Measurements from ENCODE around the gene CCNF. TPM values are rescaled to one million over a fixed set of nuclear protein-coding genes. Genes with fewer than 3 reads are reported as not detected.
A peak's percentile ranks its signal among the peaks of the same experiment; 100 is the strongest.

CCNF gene
- total and polyA plus RNA-seq, 9 of the 15 experiments (the other 6 are each of a cell fraction or from before 2014, with no cell fraction given), result 4.1 to 70.1 (median 29.5) TPM

GRCh38 chr16:2497116-2497630 is 67.9 kb downstream of the CCNF start:
- intact Hi-C loops (cut with micrococcal nuclease) (loop anchor here (5.0 kb wide), 1 partner anchor 300 kb away; the partner anchor contains the start of gene CASKIN1), in situ Hi-C loops (cut with MboI) (no loop called here)
- Histone ChIP-seq H3K27me3 (ENCODE audit: control insufficient read depth in 2 of 2, insufficient read depth in 2 of 2, low read length in 2 of 2) (no peaks in the 10 kb centered on the region), H3K27ac (ENCODE audit: extremely low read depth, low read depth, low read length) (peak overlapping the region; percentile 47; the same call in 1 of the 3 replicates), H3K79me2 (ENCODE audit: control insufficient read depth, insufficient read depth, low read length) (peaks cover 22% of the 10 kb centered on the region), H2AFZ (ENCODE audit: low read depth, low read length) (no peak overlapping the region), H3K4me3 (no peak overlapping the region), H3K4me1 (replicated peaks in 1 of 2; ENCODE audit: control insufficient read depth in 2 of 2, insufficient read depth in 2 of 2, low read length in 2 of 2) (peaks cover 22 to 65% of the 10 kb centered on the region in 2 experiments), H3K36me3 (ENCODE audit: control insufficient read depth, insufficient read depth, low read length) (peaks cover 61% of the 10 kb centered on the region; the same call in 2 of the 3 replicates), H3K9ac (ENCODE audit: insufficient read depth in 1 of 2, low read depth in 2 of 2, low read length in 2 of 2) (peak overlapping the region; percentile 37 to 83; a peak in 3 of 4 replicates), H3K4me2 (ENCODE audit: insufficient read depth, low read length) (peak overlapping the region; percentile 57; the same call in 1 of the 2 replicates), H3K9me1 (ENCODE audit: control insufficient read depth, insufficient read depth, low read length) (no peaks in the 10 kb centered on the region), H4K20me1 (replicated peaks; ENCODE audit: control insufficient read depth, insufficient read depth, low read length) (peaks cover 6% of the 10 kb centered on the region), H3K9me3 (replicated peaks; ENCODE audit: control insufficient read depth, insufficient read depth, low read depth, low read length) (no peaks in the 10 kb centered on the region)
- FAIRE-seq, result peak; percentile 87
- peak; percentile 85 to 92 (median 88) for DNase-seq (ENCODE audit: extremely low read depth in 1 of 4, low spot score in 3 of 4)
- CTCF ChIA-PET (ENCODE audit: low intra/inter-chr PET ratio), result no interaction called here
- 48% methylated on average over 16 of the region's 21 CpGs for WGBS (ENCODE audit: insufficient coverage, low coverage, missing lambda C conversion rate)
- BruUV-seq (replicated peaks), result no TSS peak
- peak; percentile 82 for ATAC-seq
- POLR2A ChIA-PET, result interaction anchor here (1.4 to 1.5 kb wide), 2 partner anchors 14 to 17 kb away, joined by 4 to 5 read pairs; partner anchors contain the start of gene ATP6V0C
- TF ChIP-seq ZNF707 (CRISPR knock-in tag; conservative IDR thresholded peaks at IDR 0.05) (no peak), GTF2B (IDR thresholded peaks at IDR 0.05; ENCODE audit: extremely low read depth, insufficient read length) (no peak), HMGN3 (IDR thresholded peaks at IDR 0.05; ENCODE audit: borderline replicate concordance, extremely low read depth, insufficient read length, low read depth, low read length) (peak; percentile 80), TFAM (CRISPR knock-in tag; conservative IDR thresholded peaks at IDR 0.05) (no peak), ZNF239 (CRISPR knock-in tag; IDR thresholded peaks at IDR 0.05) (no peak), MXD1 (CRISPR knock-in tag; IDR thresholded peaks at IDR 0.05; ENCODE audit: borderline replicate concordance, poor library complexity, severe bottlenecking) (no peak), KLF6 (CRISPR knock-in tag; IDR thresholded peaks at IDR 0.05; ENCODE audit: borderline replicate concordance) (no peak), ZBTB40 (IDR thresholded peaks at IDR 0.05) (no peak), ZBTB40 (CRISPR knock-in tag; IDR thresholded peaks at IDR 0.05) (no peak), TBL1XR1 (IDR thresholded peaks at IDR 0.05; ENCODE audit: low read length in 2 of 2) (peak in 1 of 2 experiments; percentile 31; a peak in 1 of 4 replicates)

All from K562 (cell line).